SJSA1 (cell line): ENCODE measurements around the gene RGS1. TPM values are rescaled to one million over a fixed set of nuclear protein-coding genes. Genes with fewer than 3 reads are reported as not detected.

Experiments used
- DNase-seq, 2 experiments: peaks; one replicate each; pipeline ENCODE4 v3.0.0-alpha.2; 2015 to 2020; ENCODE audit warnings: low spot score in 2 of 2, low read depth in 1 of 2
- H3K27ac ChIP-seq: fragments of 250-450 bp; sonication (Bioruptor Pico); 2 replicates; pipeline ENCODE4 v1.5.1; 2020; ENCODE audit warnings: mild to moderate bottlenecking, moderate library complexity
- H3K27me3 ChIP-seq: fragments of 250-450 bp; sonication (Bioruptor Pico); replicated peaks from 2 replicates; pipeline ENCODE4 v1.5.1; 2020; ENCODE audit warnings: mild to moderate bottlenecking, moderate library complexity
- H3K36me3 ChIP-seq: fragments of 250-450 bp; sonication (Bioruptor Pico); 2 replicates; pipeline ENCODE4 v1.5.1; 2020; ENCODE audit warnings: mild to moderate bottlenecking
- H3K4me1 ChIP-seq: fragments of 250-450 bp; sonication (Bioruptor Pico); replicated peaks from 2 replicates; pipeline ENCODE4 v1.6.1; 2021; ENCODE audit warnings: mild to moderate bottlenecking
- H3K4me3 ChIP-seq: fragments of 250-450 bp; sonication (Bioruptor Pico); 2 replicates; pipeline ENCODE4 v1.5.1; 2020; ENCODE audit warnings: mild to moderate bottlenecking
- H3K9me3 ChIP-seq: fragments of 250-450 bp; sonication (Bioruptor Pico); replicated peaks from 2 replicates; pipeline ENCODE4 v1.5.1; 2020; ENCODE audit warnings: mild to moderate bottlenecking
- total RNA-seq: library from RNA; depleted of rRNA; stranded (reverse); fragments of >200 nt; shearing (Covaris generic); gene quantifications from 2 replicates; pipeline ENCODE4 v1.2.3, GENCODE V29; 2014

RGS1 gene
- total RNA-seq, 1 experiment from 2014 or later: not detected

GRCh38 chr1:192581131-192581927 is 5.8 kb downstream of the RGS1 start:
- peaks cover 3% of the 10 kb centered on the region; the same call in 1 of the 2 replicates for H3K27me3 ChIP-seq
- no peaks in the 10 kb centered on the region for H3K4me1 ChIP-seq
- no peak for DNase-seq
- H3K27ac ChIP-seq: no peak overlapping the region
- H3K9me3 ChIP-seq: no peaks in the 10 kb centered on the region; the same call in 1 of the 2 replicates
- no peak overlapping the region for H3K4me3 ChIP-seq
- no peaks in the 10 kb centered on the region for H3K36me3 ChIP-seq

- Histone ChIP-seq H3K36me3 (no peaks in the 10 kb centered on the region; the same call in 1 of the 2 replicates), H3K27ac (no peak overlapping the region)
- DNase-seq: no peak
These were observed 9.3 kb downstream of the RGS1 start for GRCh38 chr1:192584866-192585265.

GRCh38 chr1:192587386-192588266 is 12.1 kb downstream of the RGS1 start:
- Histone ChIP-seq H3K4me3 (no peak overlapping the region), H3K27ac (no peak overlapping the region), H3K4me1 (no peaks in the 10 kb centered on the region), H3K27me3 (0 out of 2 replicates have a peak, but pooled peaks cover 3% of the 10 kb centered on the region), H3K36me3 (no peaks in the 10 kb centered on the region; the same call in 1 of the 2 replicates), H3K9me3 (no peaks in the 10 kb centered on the region)
- DNase-seq: no peak

More at GRCh38 chr1:192584866-192585265, 9.3 kb downstream of the RGS1 start:
- Histone ChIP-seq H3K4me1 (no peaks in the 10 kb centered on the region), H3K9me3 (no peaks in the 10 kb centered on the region; the same call in 1 of the 2 replicates), H3K4me3 (no peak overlapping the region), H3K27me3 (peaks cover 3% of the 10 kb centered on the region; the same call in 1 of the 2 replicates)

GRCh38 chr1:192588546-192588945 is 13.0 kb downstream of the RGS1 start:
- H3K4me3 ChIP-seq: no peak overlapping the region
- no peaks in the 10 kb centered on the region; the same call in 1 of the 2 replicates for H3K36me3 ChIP-seq
- 0 out of 2 replicates have a peak, but pooled peaks cover 3% of the 10 kb centered on the region for H3K27me3 ChIP-seq
- no peaks in the 10 kb centered on the region for H3K4me1 ChIP-seq
- H3K9me3 ChIP-seq: no peaks in the 10 kb centered on the region
- no peak for DNase-seq
- no peak overlapping the region for H3K27ac ChIP-seq

- Histone ChIP-seq H3K9me3 (no peaks in the 10 kb centered on the region), H3K27ac (no peak overlapping the region)
- DNase-seq: no peak
These were observed 14.2 kb downstream of the RGS1 start for GRCh38 chr1:192589813-192590212.

GRCh38 chr1:192592517-192592916 is 16.9 kb downstream of the RGS1 start:
- no peak for DNase-seq

More at GRCh38 chr1:192589813-192590212, 14.2 kb downstream of the RGS1 start:
- H3K4me1 ChIP-seq: no peaks in the 10 kb centered on the region
- H3K27me3 ChIP-seq: 0 out of 2 replicates have a peak, but pooled peaks cover 3% of the 10 kb centered on the region
- no peaks in the 10 kb centered on the region; the same call in 1 of the 2 replicates for H3K36me3 ChIP-seq
- H3K4me3 ChIP-seq: no peak overlapping the region

GRCh38 chr1:192592981-192593708 is 17.6 kb downstream of the RGS1 start:
- Histone ChIP-seq H3K4me3 (no peak overlapping the region), H3K27ac (no peak overlapping the region), H3K36me3 (no peaks in the 10 kb centered on the region), H3K27me3 (0 out of 2 replicates have a peak, but pooled peaks cover 6% of the 10 kb centered on the region), H3K4me1 (no peaks in the 10 kb centered on the region), H3K9me3 (no peaks in the 10 kb centered on the region)
- DNase-seq: no peak

More at GRCh38 chr1:192592517-192592916, 16.9 kb downstream of the RGS1 start:
- no peak overlapping the region for H3K27ac ChIP-seq
- H3K9me3 ChIP-seq: no peaks in the 10 kb centered on the region
- no peak overlapping the region for H3K4me3 ChIP-seq
- no peaks in the 10 kb centered on the region for H3K4me1 ChIP-seq
- no peaks in the 10 kb centered on the region; the same call in 1 of the 2 replicates for H3K36me3 ChIP-seq
- 0 out of 2 replicates have a peak, but pooled peaks cover 6% of the 10 kb centered on the region for H3K27me3 ChIP-seq

- Histone ChIP-seq H3K27ac (no peak overlapping the region), H3K27me3 (0 out of 2 replicates have a peak, but pooled peaks cover 6% of the 10 kb centered on the region), H3K9me3 (no peaks in the 10 kb centered on the region), H3K4me1 (no peaks in the 10 kb centered on the region), H3K36me3 (no peaks in the 10 kb centered on the region), H3K4me3 (no peak overlapping the region)
- no peak for DNase-seq
These were observed 19.7 kb downstream of the RGS1 start for GRCh38 chr1:192595299-192595698.

GRCh38 chr1:192598589-192598988 is 23.0 kb downstream of the RGS1 start:
- Histone ChIP-seq H3K9me3 (no peaks in the 10 kb centered on the region), H3K36me3 (no peaks in the 10 kb centered on the region), H3K27ac (no peak overlapping the region), H3K4me1 (no peaks in the 10 kb centered on the region), H3K27me3 (0 out of 2 replicates have a peak, but pooled peaks cover 4% of the 10 kb centered on the region), H3K4me3 (no peak overlapping the region)
- no peak for DNase-seq

GRCh38 chr1:192600275-192600674 is 24.7 kb downstream of the RGS1 start:
- H3K9me3 ChIP-seq: no peaks in the 10 kb centered on the region
- DNase-seq: no peak
- no peaks in the 10 kb centered on the region for H3K4me1 ChIP-seq
- H3K4me3 ChIP-seq: no peak overlapping the region
- H3K36me3 ChIP-seq: no peaks in the 10 kb centered on the region
- H3K27ac ChIP-seq: no peak overlapping the region
- 0 out of 2 replicates have a peak, but pooled peaks cover 4% of the 10 kb centered on the region for H3K27me3 ChIP-seq

GRCh38 chr1:192601143-192601542 is 25.6 kb downstream of the RGS1 start:
- Histone ChIP-seq H3K4me1 (no peaks in the 10 kb centered on the region), H3K9me3 (no peaks in the 10 kb centered on the region), H3K27me3 (no peaks in the 10 kb centered on the region), H3K27ac (no peak overlapping the region), H3K4me3 (no peak overlapping the region), H3K36me3 (no peaks in the 10 kb centered on the region)
- no peak for DNase-seq

GRCh38 chr1:192601567-192601966 is 26.0 kb downstream of the RGS1 start:
- Histone ChIP-seq H3K4me1 (no peaks in the 10 kb centered on the region), H3K9me3 (no peaks in the 10 kb centered on the region), H3K4me3 (no peak overlapping the region), H3K27me3 (no peaks in the 10 kb centered on the region), H3K36me3 (no peaks in the 10 kb centered on the region), H3K27ac (no peak overlapping the region)
- no peak for DNase-seq

- H3K9me3 ChIP-seq: no peaks in the 10 kb centered on the region
- no peak for DNase-seq
- H3K4me3 ChIP-seq: no peak overlapping the region
- no peaks in the 10 kb centered on the region for H3K27me3 ChIP-seq
- no peak overlapping the region for H3K27ac ChIP-seq
- H3K36me3 ChIP-seq: no peaks in the 10 kb centered on the region
- H3K4me1 ChIP-seq: no peaks in the 10 kb centered on the region
These were observed 27.2 kb downstream of the RGS1 start for GRCh38 chr1:192602757-192603156.
